ENCODE data around the gene HOXB3. TPM values are rescaled to one million over a fixed set of nuclear protein-coding genes. Genes with fewer than 3 reads are reported as not detected.

The HOXB3 gene
- total RNA-seq, 4 donors from 2014 or later: 10.8 to 34.9 (median 28.7) TPM

GRCh38 chr17:48630925-48631692 lies 41.1 kb upstream of the HOXB3 start:
- Histone ChIP-seq H3K9me3 (peaks cover 0 to 5% (median 0%) of the 10 kb centered on the region in 4 donors), H3K4me3 (no peak overlapping the region), H3K27ac (replicated peaks in 1 of 4) (no peak overlapping the region), H3K4me1 (peaks cover 15 to 28% (median 17%) of the 10 kb centered on the region in 4 donors), H3K27me3 (peaks cover 0 to 100% (median 95%) of the 10 kb centered on the region in 4 donors), H3K36me3 (no peaks in the 10 kb centered on the region)
- DNase-seq (ENCODE audit: extremely low spot score): no peak
- intact Hi-C loops (cut with DNase I): loop anchor here (10.0 kb wide), 1 partner anchor 374 kb away; no protein-coding TSS in a partner anchor
- TF ChIP-seq, protein P1, sequence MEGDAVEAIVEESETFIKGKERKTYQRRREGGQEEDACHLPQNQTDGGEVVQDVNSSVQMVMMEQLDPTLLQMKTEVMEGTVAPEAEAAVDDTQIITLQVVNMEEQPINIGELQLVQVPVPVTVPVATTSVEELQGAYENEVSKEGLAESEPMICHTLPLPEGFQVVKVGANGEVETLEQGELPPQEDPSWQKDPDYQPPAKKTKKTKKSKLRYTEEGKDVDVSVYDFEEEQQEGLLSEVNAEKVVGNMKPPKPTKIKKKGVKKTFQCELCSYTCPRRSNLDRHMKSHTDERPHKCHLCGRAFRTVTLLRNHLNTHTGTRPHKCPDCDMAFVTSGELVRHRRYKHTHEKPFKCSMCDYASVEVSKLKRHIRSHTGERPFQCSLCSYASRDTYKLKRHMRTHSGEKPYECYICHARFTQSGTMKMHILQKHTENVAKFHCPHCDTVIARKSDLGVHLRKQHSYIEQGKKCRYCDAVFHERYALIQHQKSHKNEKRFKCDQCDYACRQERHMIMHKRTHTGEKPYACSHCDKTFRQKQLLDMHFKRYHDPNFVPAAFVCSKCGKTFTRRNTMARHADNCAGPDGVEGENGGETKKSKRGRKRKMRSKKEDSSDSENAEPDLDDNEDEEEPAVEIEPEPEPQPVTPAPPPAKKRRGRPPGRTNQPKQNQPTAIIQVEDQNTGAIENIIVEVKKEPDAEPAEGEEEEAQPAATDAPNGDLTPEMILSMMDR (IDR thresholded peaks at IDR 0.05): no peak
- TF ChIP-seq EP300 (IDR thresholded peaks at IDR 0.05): no peak
- no peak for TF ChIP-seq POLR2AphosphoS5 (IDR thresholded peaks at IDR 0.05)
- TF ChIP-seq POLR2A (IDR thresholded peaks at IDR 0.05; ENCODE audit: low read depth): no peak
- 24% methylated on average over 15 of the region's 15 CpGs for WGBS

GRCh38 chr17:48630009-48630924 lies 40.2 kb upstream of the HOXB3 start:
- TF ChIP-seq, protein P1 (IDR thresholded peaks at IDR 0.05): no peak
- no peak for TF ChIP-seq POLR2A (IDR thresholded peaks at IDR 0.05; ENCODE audit: low read depth)
- TF ChIP-seq EP300 (IDR thresholded peaks at IDR 0.05): no peak
- no peak for TF ChIP-seq POLR2AphosphoS5 (IDR thresholded peaks at IDR 0.05)
- Histone ChIP-seq H3K27ac (replicated peaks in 1 of 4) (no peak overlapping the region), H3K9me3 (peaks cover 0 to 5% (median 0%) of the 10 kb centered on the region in 4 donors), H3K36me3 (no peaks in the 10 kb centered on the region), H3K4me3 (no peak overlapping the region), H3K4me1 (peaks cover 23 to 36% (median 26%) of the 10 kb centered on the region in 4 donors), H3K27me3 (peaks cover 0 to 100% (median 95%) of the 10 kb centered on the region in 4 donors)
- 26% methylated on average over 15 of the region's 15 CpGs for WGBS
- intact Hi-C loops (cut with DNase I): loop anchor here (10.0 kb wide), 1 partner anchor 375 kb away; no protein-coding TSS in a partner anchor
- DNase-seq (ENCODE audit: extremely low spot score): no peak

DNA sequence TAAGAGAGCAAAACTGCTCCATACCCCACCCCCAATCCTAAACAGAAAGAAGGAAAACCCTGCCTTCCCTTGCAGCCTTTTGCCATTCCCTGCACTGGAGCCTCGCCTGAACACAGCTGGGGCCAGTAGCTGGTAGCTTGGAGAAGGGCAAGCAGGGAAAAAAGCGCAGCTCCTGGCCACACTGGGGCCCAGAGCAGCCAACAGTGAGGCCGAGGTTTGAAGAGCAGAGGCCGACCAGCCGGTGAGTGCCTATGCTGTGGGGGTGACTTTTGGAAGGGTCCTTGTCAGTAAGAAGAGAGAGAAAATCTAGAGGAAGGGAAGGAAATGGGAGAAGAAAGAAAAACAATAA lies 39.3 kb upstream of the HOXB3 start:
- intact Hi-C loops (cut with DNase I): no loop called here
- Histone ChIP-seq H3K27ac (replicated peaks in 1 of 4) (no peak overlapping the region), H3K36me3 (no peaks in the 10 kb centered on the region), H3K4me3 (no peak overlapping the region), H3K27me3 (peaks cover 0 to 100% (median 95%) of the 10 kb centered on the region in 4 donors), H3K9me3 (peaks cover 0 to 5% (median 0%) of the 10 kb centered on the region in 4 donors), H3K4me1 (peaks cover 30 to 42% (median 33%) of the 10 kb centered on the region in 4 donors)
- WGBS: 33% methylated on average over 5 of the region's 5 CpGs
- no peak for DNase-seq (ENCODE audit: extremely low spot score)
- TF ChIP-seq EP300 (IDR thresholded peaks at IDR 0.05) (no peak), POLR2A (IDR thresholded peaks at IDR 0.05; ENCODE audit: low read depth) (no peak), POLR2AphosphoS5 (IDR thresholded peaks at IDR 0.05) (no peak)
- TF ChIP-seq, protein P1 (IDR thresholded peaks at IDR 0.05): no peak

DNA sequence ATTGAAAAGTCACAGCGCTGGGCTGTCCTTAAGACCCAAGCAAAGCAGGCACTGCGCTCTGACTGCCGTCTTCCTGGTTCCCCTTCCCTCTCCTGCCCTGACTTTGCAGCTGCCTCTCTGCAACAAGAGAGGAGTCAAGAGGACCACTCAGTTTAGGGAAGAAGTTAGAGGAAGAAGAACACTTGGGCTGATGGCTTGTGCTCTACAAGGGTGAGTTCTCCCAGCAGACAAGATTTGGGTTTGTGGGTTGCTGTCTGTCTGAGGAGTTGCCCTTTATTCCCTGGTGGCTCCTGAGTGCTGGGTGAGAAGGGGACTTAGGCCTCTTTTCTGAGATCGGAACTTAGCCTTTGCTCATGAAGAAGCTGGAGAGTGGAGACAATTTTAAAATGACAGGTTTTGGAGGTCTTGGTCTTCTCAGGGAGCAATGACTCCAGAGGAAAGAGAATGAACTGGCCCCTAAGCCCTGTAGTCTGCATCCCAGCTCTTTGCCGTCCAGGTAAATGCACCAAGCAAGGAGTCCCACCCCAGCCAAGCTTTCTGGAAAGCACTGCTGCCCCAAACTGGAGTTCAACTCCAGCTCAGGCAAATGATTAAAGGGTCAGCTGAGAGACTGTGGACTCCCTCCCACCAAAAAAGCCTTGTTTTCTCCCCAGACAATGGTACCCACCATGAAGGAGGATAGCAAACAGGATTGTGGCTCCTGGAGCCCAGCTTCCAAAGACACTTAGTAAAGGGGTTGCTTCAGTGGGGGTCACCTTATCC lies 38.8 kb upstream of the HOXB3 start:
- Histone ChIP-seq H3K4me3 (no peak overlapping the region), H3K36me3 (no peaks in the 10 kb centered on the region), H3K27me3 (peaks cover 0 to 100% (median 93%) of the 10 kb centered on the region in 4 donors), H3K9me3 (peaks cover 0 to 1% (median 0%) of the 10 kb centered on the region in 4 donors), H3K27ac (replicated peaks in 1 of 4) (no peak overlapping the region), H3K4me1 (peaks cover 29 to 37% (median 30%) of the 10 kb centered on the region in 4 donors)
- no peak for DNase-seq (ENCODE audit: extremely low spot score)
- 22% methylated on average over 5 of the region's 5 CpGs for WGBS
- TF ChIP-seq POLR2AphosphoS5 (IDR thresholded peaks at IDR 0.05) (no peak), EP300 (IDR thresholded peaks at IDR 0.05) (no peak), POLR2A (IDR thresholded peaks at IDR 0.05; ENCODE audit: low read depth) (no peak)
- TF ChIP-seq, protein P1 (IDR thresholded peaks at IDR 0.05): no peak
- intact Hi-C loops (cut with DNase I): no loop called here
